ENCODE measurements around the gene NDRG3.
"Not testable (repeated sequence)": the region's sequence is repeated elsewhere in the genome, so short reads cannot be mapped to it uniquely, and the experiment has no call there.

Gene NDRG3

DNA sequence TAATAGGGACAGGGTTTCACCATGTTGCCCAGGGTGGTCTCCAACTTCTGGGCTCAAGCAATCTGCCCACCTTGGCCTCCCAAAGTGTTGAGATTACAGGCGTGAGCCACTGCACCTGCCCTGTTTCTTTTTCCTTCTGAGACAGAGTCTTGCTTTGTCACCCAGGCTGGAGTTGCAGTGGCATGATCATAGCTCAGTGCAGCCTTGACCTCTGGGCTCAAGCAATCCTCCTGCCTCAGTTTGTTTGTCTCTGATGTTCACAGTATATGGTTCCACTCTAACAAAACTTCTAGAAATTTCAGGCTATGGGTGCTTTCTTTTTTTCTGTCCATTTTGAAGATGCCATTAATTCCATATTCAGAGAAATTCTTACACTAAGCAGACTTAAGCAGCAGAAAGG is 33.1 kb downstream of the NDRG3 start:
- no peak for DNase-seq (ENCODE audit: low read depth)
- no peak overlapping the region for H3K4me3 ChIP-seq (replicated peaks; ENCODE audit: low read depth, low read length)
- TF ChIP-seq, protein P1, sequence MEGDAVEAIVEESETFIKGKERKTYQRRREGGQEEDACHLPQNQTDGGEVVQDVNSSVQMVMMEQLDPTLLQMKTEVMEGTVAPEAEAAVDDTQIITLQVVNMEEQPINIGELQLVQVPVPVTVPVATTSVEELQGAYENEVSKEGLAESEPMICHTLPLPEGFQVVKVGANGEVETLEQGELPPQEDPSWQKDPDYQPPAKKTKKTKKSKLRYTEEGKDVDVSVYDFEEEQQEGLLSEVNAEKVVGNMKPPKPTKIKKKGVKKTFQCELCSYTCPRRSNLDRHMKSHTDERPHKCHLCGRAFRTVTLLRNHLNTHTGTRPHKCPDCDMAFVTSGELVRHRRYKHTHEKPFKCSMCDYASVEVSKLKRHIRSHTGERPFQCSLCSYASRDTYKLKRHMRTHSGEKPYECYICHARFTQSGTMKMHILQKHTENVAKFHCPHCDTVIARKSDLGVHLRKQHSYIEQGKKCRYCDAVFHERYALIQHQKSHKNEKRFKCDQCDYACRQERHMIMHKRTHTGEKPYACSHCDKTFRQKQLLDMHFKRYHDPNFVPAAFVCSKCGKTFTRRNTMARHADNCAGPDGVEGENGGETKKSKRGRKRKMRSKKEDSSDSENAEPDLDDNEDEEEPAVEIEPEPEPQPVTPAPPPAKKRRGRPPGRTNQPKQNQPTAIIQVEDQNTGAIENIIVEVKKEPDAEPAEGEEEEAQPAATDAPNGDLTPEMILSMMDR (IDR thresholded peaks at IDR 0.05; ENCODE audit: low read length, missing control alignments) = no peak

DNA sequence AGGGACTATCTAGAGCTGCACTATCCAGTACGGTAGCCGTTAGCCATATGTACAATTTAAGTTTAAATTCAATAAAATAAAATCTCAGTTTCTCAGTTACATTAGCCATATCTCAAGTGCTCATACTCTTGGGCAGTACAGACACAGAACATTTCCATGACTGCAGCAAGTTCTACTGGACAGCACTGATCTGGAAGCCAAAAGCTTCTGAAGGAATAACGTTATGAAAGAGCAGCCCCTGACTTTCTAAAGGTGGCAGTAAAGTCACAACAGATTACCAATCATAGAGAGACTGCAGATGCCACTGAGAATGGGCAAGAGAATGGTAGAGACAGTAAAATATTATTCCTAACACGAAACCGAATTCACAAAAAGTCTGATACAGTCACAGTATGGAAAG is 36.8 kb downstream of the NDRG3 start:
- TF ChIP-seq, protein P1 (IDR thresholded peaks at IDR 0.05; ENCODE audit: low read length, missing control alignments) = no peak
- DNase-seq (ENCODE audit: low read depth) = no peak
- H3K4me3 ChIP-seq (replicated peaks; ENCODE audit: low read depth, low read length) = no peak overlapping the region

DNA sequence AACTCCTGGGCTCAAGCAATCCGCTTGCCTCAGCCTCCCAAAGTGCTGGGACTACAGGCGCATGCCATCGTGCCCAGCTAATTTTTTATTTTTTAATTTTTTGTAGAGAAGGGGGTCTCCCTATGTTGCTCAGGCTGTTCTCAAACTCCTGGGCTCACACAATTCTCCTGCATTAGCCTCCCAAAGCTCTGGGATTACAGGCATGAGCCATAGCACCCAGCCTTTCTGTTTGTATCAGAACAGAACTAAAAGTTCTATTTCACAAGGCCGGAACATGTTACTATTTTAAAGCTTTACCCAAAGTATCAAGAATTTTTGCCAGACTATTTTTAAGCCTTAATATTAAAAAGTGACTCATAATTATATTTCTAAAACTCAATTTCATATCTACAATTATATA is 42.4 kb downstream of the NDRG3 start:
- no peak overlapping the region for H3K4me3 ChIP-seq (replicated peaks; ENCODE audit: low read depth, low read length)
- TF ChIP-seq, protein P1 (IDR thresholded peaks at IDR 0.05; ENCODE audit: low read length, missing control alignments) = no peak
- DNase-seq (ENCODE audit: low read depth) = no peak

DNA sequence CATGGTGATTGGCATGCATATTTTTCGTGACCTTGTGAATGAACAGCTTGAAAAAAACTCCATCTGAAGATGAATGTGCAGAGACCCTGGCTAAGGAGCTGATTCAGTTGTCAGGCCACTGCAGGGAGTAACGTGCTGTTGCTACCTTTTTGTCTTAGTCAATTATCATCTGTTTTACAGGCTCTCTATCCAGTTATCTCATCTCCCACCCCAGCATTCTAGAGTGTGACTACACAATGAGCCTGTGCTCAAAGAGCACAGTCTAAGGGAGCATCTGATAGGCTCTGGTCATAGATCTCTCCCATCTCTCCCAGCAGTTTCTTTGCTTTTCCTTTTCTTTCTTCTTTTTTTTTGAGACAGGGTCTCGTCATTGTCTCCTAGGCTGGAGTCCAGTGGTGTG is 45.5 kb downstream of the NDRG3 start:
- no peak overlapping the region for H3K4me3 ChIP-seq (replicated peaks; ENCODE audit: low read depth, low read length)
- DNase-seq (ENCODE audit: low read depth) = no peak
- TF ChIP-seq, protein P1 (IDR thresholded peaks at IDR 0.05; ENCODE audit: low read length, missing control alignments) = no peak

DNA sequence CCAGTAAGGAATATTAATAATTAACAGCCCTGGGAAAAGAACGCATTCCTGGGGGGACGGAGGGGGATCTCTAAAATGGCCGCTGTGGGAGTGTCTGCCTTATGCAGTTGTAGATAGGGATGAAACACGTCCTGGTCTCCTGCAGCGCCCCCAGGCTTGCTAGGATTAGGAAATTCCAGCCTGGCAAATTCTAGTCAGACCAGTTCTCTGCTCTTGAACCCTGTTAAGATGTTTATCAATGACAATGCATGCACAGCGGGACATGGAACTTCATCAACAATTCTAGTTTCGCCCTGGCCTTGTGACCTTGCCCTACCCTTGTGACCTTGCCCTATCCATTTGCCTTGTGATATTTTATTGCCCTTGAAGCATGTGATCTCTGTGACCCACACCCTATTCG is 50.4 kb downstream of the NDRG3 start:
- not testable (repeated sequence) for H3K4me3 ChIP-seq (replicated peaks; ENCODE audit: low read depth, low read length); DNase-seq (ENCODE audit: low read depth)

DNA sequence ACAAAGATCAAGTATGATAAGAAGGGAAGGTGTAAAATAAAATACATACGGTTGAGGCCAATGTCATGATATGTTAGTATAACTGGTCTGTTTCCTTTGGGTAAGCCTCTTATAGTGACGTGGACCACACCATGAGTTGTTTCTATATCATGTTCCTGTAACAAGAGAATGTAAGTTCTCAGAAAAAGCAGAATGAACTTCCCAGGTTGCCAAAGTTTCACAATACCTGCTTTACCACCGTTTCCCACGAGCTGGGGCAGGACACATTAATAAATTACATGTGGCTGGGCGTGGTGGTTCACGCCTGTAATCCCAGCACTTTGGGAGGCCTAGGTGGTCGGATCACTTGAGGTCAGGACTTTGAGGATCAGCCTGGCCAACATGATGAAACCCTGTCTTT is 57.3 kb downstream of the NDRG3 start:
- H3K4me3 ChIP-seq (replicated peaks; ENCODE audit: low read depth, low read length) = no peak overlapping the region
- no peak for DNase-seq (ENCODE audit: low read depth)
- TF ChIP-seq, protein P1 (IDR thresholded peaks at IDR 0.05; ENCODE audit: low read length, missing control alignments) = no peak

DNA sequence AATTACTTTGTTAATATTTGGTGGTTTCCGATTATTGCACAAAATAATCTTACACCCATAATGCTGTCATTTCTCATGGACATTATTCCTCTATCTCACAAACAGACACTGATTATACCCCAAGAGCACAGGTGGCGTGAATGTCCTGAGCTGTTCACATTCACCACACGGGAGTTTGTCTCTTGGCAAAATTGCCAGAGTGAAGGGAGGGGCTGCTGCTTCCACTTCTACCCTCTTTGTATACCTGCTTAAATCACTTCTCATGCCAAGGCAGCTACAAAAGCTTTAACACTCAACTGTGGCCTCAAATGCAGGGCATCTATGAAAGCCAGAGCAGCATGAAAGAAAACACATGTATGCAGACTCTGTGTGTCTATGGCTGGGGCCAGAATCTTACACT is 58.0 kb downstream of the NDRG3 start:
- no peak overlapping the region for H3K4me3 ChIP-seq (replicated peaks; ENCODE audit: low read depth, low read length)
- TF ChIP-seq, protein P1 (IDR thresholded peaks at IDR 0.05; ENCODE audit: low read length, missing control alignments) = no peak
- DNase-seq (ENCODE audit: low read depth) = no peak

DNA sequence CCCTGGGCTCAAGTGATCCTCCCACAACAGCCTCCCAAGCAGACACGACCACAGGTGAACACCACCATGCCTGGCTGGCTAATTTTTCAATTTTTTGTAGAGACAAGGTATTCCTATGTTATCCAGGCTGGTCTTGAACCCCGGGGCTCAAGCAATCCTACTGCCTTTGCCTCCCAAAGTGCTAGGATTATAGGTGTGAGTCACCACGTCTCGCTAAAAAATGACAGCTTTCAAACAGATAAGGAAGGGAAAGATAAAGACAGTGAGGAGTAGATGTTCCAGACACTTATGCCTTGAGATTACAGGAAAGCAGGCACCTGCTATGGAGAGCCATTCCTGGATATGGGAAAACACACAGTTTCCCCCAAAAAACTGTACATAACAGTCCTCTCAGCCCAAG is 58.9 kb downstream of the NDRG3 start:
- TF ChIP-seq, protein P1 (IDR thresholded peaks at IDR 0.05; ENCODE audit: low read length, missing control alignments) = no peak

More for the DNA sequence above, 58.9 kb downstream of the NDRG3 start:
- H3K4me3 ChIP-seq (replicated peaks; ENCODE audit: low read depth, low read length) = no peak overlapping the region
- DNase-seq (ENCODE audit: low read depth) = no peak

Measured in fibroblast of pulmonary artery (primary cell).